EL (cell line): Measurements from ENCODE around the gene LARGE1.

ENCODE experiments used
- DNase-seq: peaks from one replicate; pipeline ENCODE4 v3.0.0-alpha.2; 2016

LARGE1 gene

DNA sequence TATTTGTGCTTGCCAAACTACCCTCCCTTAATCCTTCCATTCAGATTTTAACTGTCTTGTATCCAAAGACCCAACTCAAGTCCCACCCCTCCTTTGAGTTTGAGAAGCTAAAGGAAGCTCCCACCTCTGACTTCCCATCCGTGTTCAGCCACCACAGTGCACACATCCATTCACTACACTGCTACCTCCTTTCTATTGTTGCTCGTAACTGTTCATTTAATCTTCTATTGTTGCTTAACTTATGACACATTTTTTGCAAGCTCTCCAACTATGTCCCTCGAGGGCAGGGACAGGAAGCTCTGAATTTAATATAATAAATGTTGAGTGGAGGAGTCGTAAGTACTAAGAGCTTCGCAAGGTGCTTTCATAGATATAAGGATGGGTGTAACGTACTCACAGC lies 10.4 kb downstream of the LARGE1 start:
- no peak for DNase-seq

DNA sequence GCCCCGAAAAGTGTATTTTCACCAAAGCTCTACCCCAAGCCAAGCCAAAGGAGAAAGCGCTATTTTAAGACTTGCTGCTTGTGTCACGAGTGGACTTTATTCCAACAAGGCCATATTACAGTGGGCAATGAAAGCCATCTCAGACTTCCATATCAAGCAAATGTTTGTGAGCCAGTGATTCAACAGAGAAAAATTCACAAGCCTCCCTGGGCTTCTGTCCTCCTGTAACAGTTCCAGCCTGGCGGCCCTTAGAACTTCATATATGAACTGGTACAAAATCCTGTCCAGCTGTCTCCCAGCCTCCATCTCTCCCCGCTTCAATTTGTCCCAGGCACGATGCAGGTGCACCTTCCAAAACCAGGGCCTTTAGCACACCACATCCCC lies 11.2 kb downstream of the LARGE1 start:
- DNase-seq = no peak

DNA sequence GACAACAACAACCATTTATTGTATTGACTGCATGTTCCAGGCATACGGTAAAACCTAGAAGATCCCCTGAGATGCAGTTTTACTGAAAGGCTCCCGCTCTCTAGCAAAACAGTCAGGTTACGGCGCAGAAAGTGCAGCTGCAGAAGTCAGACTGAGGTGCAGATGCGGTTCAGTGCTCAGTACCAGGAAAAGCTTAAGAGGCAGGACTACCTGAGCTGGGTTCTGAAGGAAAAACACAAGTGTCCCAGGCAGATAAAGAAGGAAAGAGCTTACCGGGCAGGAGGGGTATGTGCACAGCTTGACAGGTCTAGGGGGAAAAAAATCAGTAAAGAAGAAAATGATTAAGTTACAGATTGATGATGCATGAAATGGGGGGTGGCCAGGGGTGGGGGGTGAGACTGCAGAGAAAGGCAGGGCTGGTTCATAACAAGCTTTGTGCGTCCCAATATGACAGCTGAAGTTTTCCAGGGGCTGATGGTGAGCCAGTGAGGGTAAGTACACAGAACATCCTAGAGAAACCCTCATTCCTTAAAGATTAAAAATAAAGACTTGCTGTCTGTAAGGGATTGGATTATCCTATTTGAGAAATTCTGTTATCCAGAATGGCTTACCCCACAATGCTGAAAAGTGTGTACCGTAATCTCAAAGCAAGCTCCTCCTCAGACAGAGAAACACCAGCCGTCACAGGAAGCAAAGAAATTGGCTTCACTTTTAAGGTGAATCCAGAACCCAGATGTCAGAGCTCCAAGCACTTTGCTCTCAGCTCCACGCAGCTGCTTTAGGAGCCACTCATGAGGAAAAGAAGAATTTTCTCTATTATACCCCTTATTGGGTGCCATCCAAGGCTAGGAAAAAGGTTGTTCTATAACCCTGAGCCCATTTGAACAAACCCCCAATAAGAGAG lies 11.9 kb downstream of the LARGE1 start:
- DNase-seq = no peak

DNA sequence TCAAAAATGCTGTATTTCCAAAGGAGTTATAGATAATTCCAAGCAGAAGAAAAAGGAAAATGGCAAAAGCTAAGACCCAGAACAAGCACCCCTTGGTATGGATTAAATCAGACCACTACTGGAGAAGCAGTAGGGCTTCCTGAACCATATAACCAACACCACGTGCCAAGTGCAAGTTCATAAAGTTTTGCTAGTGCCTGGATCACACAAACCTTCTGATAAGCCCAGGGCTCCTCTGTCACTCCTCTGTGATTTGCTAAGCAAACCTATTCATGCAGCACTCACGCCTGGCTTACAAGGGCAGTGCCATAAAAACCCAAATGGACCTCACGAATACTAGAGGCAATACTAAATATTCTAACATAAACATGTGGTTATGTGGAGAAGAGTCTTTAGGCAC lies 13.3 kb downstream of the LARGE1 start:
- no peak for DNase-seq

DNA sequence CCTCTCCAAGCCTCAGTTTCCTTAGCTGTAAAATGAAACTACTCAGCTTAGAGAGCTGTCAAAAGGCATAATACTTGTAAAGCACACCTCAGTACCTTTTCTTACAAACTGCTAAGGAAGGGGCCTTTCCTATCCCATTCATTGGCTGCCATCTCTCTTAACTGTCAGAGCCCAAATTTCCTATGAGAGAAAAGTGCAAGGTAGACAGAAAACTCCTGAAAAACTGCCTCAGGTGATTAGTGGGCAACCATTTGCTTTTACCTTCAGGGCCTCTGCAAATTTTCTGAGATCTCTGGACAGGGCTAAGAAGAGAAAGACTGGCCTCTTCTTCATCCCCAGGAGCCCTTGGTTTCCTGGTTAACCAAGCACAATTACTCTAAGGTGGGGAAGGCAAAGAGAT lies 13.8 kb downstream of the LARGE1 start:
- no peak for DNase-seq

DNA sequence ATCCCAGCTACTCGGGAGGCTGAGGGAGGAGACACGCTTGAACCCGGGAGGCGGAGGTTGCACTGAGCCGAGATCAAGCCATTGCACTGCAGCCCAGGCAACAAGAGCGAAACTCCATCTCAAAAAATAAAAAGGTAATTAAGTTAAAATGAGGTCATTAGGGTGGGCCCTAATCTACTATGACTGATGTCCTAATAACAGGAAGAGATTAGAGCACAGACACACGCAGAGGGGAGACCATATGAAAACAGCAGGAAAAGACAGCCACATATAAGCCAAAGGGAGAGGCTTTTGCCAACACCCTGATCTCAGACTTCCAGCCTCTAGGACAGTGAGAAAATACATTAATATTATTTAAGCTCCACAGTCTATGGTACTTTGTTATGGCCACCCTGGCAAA lies 17.3 kb downstream of the LARGE1 start:
- no peak for DNase-seq

DNA sequence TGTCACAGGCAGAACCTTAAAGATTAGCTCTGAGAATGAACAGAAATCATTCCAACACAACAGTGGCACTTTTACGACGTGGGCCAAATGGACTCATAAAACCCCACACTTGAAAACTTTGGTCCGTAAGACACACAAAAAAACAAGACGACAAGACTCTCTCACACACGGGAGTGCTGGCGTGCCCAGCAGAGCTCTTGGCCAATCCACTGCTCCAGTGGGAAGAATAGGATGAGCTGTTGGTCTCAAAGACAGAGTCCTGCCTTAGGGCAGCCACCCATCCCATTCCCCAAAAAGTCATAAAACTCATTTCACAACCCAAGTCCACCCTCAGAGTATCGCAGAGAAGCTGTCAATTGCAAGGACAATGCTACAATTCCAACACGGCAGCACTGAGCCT lies 18.2 kb downstream of the LARGE1 start:
- DNase-seq = no peak

DNA sequence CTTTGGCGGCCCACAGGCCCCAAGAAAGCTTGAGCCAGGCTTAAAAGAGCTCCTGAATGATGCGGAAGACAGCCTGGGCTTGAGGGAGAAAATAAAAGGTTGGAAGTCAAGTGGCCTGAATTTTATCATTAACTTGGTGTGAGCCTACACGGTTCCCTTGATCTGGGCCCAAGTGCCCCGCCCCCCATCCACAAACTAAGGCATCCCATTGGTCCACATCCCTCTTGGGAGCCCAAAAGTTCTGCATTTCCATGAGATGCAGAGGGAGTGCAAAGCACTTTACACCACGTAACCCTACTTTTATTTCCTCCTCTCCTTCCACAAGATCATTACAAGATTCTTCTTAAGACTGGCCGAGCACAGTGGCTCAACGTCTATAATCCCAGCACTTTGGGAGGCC lies 22.2 kb downstream of the LARGE1 start:
- DNase-seq = no peak

DNA sequence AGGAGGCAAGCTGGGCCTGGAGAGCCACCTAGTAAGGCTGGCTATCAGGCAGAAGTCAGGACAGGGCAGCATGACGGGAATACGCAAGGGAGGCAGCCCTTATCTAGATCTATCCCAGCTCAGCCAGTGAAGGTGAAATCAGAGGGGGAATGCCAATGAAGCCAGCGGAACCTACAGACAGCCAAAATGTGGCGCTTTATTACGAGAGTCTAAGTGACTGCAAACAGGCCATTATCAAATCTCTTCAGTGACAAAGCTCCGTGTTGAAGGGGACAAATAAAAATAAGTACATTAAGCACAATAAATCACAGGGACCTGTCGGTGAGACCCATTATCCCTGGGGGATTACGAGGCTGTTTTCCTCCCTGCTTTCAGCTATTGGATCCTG lies 22.8 kb downstream of the LARGE1 start:
- no peak for DNase-seq

DNA sequence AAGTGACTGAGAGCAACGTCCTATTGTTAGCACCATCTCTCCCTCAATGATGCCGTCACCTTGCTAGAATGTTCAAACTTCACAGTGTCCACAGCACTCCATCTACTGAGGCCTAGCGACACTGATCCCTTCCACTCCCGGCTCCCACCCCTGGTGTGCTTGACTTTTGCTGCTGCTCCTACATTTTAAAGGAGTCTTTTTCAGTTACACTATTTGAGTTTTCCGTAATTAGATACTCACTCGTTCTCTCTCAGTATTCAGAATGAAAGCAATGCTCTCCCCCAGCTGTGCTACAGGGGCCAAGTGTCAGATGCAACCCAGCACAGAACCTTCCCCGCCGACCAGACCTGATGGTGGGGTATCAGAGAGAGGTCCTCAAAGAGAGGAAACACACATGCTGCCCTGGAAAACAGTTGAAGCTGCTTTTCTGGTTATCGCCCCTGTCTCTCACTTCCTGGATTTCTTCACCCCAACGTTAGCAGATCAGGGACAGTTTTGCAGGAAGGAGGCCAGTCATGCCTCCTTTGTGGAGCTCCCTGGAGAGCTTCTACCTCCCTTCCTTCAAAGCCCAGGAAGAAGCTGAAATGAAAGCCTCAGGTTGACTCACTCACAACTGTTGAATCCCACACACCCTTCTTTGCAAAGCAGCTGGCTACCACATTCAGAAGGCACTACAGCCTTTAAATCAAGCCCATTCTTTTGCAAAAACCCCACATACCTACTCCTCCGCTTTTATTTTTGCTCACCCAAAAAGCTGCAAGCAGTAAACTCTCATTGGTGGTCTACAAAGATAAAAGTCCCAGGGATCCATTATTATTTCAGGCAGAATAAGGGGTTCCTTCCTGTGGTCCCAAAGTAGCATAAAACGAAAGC lies 23.5 kb downstream of the LARGE1 start:
- DNase-seq = no peak

DNA sequence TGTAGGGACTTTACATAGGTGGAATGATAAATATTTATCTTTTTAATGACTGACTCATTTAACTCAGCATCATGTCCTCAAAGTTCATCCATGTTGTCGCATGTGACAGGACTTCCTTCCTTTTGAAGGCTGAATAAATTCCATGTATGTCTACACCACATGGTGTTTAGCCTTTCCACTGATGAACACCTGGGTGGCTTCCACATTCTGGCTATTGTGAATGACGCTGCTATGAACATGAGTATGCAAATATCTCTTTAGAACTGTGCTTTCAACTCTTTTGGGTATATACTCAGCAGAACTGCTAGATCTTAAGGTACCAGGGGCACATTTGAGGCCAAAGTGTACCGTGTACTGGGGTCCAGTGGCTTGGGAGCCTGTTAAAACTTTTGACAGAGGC lies 24.1 kb downstream of the LARGE1 start:
- DNase-seq = no peak

DNA sequence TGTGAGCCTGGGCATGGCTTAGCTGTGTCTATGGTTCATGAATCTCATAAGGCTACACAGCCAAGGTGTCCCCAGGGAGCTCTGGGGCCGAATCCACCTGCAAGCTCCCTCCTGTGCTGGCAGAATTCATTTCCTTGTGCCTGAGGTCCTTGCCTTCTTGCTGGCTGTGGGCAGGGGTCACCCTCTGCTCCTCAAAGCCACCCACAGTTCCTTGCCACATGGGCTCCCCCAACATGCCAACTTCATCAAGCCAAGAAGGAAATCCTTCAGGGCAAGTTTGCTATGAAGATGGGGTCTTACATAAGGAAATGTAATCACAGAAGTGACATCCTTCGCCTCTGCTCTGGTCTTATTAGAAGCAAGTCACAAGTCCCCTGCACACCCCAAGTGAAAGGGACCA lies 24.8 kb downstream of the LARGE1 start:
- DNase-seq = no peak

DNA sequence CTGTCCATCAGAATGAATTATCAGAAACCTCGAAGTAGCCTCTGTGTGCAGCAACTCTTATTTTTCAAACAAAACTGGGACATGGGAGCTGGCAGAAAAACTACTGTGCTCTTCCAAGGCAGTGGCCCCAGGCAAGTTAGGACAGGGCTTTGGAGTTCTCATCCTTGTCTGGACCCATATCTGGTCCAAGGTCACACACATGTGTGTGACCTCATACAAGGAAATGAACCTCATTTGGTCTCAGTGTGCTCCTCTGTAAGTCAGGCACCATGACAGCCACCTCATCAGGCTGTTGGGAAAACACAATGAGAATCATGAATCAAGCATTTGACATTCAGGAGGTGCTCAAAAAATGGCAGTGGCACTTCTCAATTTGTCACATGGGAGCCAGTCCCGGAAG lies 25.8 kb downstream of the LARGE1 start:
- no peak for DNase-seq

DNA sequence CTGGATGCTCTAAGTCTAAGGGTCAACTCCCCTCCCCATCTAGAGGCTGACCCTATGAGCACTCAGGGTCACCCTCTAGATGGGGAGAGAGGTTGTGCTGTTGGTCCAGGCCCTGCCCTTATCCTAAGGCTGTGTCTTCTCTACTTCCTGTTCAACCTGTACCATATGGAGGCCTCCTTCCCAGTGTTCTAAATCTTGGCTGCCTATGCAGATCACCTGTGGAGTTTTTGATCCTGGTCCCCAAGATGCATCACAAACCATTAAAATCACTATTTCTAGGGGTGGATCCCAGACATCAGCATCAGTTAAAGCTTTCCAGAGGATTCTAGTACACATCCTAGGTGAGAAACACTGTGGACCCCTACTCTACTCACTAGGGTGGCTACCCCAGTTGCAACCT lies 26.2 kb downstream of the LARGE1 start:
- no peak for DNase-seq

DNA sequence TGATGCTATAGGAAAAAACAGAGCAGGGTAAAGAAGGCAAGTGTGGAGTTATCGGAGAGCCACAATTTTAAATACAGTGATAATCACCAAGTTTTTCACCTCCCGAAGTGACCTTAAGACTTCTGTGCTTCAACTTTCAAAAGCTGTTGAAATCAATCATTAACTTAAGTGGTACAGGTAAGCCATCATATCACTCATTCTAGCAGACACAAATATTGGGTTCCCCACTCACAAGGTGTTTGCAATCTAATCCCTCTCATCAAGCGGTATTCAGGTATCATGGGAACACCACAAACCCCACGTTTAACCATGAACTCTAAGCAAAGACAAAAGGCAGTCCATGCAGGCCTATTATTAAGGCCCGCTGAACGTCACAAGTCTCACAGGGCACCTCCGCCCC lies 26.8 kb downstream of the LARGE1 start:
- no peak for DNase-seq

DNA sequence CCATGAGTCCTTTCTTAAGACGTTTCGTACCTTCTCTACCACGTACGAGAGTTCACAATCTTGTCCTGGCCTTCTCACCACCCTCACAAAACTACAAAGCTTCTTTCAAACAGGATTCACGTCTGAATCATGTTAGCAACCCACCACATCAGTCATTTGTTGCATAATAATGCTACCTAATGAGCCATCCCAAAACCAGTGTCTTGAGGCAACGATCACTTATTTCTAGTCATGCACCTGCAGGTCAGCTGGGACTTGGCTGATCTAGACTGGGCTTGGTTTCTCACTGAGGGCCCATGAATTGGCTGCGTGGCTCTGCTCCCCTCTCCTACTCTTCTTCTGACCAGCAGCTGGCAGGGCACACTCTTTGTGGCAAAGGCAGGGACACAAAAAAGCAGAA lies 28.3 kb downstream of the LARGE1 start:
- no peak for DNase-seq

DNA sequence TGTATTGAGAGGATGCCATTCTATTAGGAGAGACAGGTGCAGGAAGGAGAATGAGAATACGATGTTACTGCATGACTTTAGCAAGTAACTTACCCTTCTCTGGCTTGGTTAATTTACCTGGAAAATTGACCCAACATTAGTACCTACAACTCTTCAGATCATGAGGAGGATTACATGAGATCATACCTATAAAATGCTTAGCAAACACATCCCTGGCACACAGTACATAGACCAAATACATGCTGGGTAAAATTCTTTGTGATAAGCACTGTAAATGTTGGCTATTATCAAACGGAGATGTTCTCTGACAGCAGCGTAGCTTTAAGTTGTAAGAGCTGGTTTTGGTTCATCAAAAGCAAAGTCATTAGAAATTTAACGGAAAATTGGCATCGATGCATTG lies 28.8 kb downstream of the LARGE1 start:
- no peak for DNase-seq

DNA sequence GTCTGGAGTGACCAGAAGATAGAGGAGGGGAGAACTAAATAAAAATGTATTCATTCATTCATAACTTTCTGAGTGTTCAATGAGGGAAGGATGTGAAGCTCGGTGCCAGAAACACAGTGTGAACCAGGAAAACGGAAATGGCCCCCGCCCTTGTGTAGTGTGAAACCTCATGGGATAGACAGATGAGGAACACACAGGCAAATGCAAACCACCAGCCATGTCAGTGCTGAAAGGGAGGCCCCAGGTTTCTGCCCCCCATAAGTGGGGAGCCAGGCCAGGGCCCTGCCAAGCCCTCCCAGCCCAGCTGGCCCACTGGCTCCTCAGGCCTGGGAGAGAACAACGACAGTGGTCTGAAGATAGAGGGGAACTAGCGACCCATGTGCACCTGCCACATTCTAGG lies 30.5 kb downstream of the LARGE1 start:
- no peak for DNase-seq

DNA sequence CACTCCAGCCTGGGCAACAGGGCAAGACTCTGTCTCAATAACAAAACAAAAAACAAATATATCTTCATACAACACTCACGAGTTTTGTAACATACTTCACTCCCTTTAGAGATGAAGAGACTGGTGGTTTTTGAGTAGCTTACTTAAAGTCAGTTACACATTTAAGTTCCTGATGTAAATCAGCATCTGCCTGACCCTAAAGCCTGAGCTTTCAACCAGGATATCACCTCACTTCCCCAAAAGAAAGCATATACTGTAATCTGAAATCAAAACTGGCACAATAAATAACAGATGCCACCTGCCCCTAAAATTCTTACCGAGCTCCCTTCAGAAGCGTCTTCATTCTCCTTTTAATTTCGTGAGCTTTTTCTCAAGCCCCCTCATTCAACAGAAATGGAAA lies 31.5 kb downstream of the LARGE1 start:
- DNase-seq = no peak

DNA sequence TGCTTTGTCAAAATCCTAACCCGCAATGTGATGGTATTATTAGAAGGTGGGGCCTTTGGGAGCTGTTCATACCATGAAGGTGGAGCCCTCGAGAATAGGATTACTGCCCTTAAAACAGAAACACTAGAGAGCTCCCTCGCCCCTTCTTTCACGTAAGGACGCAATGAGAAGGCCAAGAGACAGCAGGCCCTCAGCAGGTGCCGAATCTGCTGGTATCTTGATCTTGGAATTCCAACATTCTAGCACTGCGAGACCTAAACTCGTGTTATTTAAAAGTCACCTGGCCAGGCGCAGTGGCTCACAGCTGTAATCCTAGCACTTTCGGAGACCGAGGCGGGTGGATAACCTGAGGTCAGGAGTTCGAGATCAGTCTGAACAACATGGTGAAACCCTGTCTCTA lies 33.1 kb downstream of the LARGE1 start:
- DNase-seq = no peak

DNA sequence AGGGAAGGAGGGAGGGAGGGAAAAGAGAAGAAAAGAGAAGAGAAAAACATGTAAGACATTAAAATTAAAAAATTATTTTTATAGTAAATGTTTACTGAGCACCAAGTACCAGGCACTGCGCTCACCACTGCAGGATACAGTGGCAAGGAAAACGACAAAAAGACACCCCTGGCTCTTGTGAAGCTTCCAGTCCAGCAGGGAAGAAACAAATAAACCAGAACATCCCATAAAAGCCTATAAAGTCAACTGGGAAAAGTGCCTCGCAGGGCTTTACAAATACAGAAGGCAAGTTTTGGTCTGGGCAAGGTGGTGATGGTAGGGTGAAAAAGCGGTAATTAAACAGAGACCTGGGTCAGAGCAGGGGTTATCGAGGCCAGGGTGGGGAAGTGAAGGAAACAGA lies 33.6 kb downstream of the LARGE1 start:
- no peak for DNase-seq

DNA sequence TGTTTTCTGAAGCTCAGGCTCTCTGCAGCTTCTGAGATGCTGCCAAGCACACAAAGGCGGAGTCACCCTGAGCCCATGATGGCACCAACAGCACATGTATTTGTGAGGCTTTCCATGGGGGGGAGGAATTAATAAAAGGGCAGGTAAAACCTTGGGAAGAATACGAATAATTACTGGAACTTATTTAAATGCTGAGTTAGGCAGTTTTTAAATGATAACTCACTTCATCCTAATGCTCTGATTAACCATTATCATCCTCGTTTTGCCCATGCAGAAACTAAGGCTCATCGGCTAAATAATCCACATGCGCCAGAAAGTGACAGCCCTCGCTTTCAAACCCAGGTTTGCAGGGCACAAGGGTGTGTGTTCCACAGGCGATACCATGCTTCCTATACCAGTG lies 35.4 kb downstream of the LARGE1 start:
- no peak for DNase-seq

DNA sequence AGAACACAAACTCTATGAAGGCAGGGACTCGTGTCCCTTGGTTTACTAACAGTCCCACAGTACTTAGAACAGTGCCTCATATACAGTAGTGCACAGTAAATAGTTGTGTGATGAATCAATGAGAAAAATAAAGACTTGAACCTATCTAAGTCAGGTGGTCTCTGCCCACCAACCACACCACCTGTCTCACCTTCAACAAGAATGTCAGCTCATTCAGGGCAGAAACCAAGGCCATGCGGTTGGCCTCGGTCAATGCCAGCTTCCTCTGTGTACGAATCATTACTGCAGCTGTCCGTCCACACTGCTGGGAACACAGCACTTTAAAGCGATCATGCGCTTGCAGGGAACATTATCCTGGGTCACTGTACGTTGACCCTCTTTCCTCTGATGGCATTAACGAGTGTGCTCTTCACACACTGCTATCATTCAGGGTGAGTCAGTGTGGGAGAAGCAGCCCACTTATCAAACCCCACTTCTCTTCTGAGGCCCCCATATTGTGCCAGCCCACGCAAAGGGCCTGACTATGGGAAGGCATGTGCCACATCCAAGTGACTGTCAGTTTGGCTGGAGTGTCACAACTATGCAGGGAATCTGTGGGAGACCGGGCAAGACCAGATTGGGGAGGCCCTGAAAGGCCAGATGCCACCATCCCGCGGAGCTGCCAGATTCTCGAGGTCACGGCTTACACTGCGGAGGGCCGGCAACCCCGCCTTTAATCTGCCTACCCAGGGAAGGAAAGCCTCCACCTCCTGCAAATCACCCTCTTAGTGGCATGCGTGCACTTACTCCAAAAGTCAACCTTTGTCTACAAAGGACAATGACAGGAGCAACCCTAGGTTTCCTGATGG lies 36.1 kb downstream of the LARGE1 start:
- DNase-seq = no peak
